H1 (cell line): Measurements from ENCODE around the gene FAM53A. TPM values are rescaled to one million over a fixed set of nuclear protein-coding genes. Genes with fewer than 3 reads are reported as not detected.

Experiments used
- CTCF ChIA-PET: fragments of 300-600 bp; sonication (Branson Sonifier 250); formaldehyde crosslinking; loops from one replicate; lab custom pipeline; 2021; ENCODE audit not compliant: partially characterized antibody; lab: Charles Lee
- POLR2A ChIA-PET: fragments of 300-600 bp; sonication (Branson Sonifier 250); formaldehyde crosslinking; loops from one replicate; lab custom pipeline; 2021; ENCODE audit warnings: inconsistent platforms; ENCODE audit not compliant: partially characterized antibody; lab: Charles Lee
- DNase-seq, 2 experiments: peaks; one replicate each; pipeline versions ENCODE4 v3.0.0 to v3.0.0-alpha.2; 2010 to 2022; ENCODE audit warnings: low spot score in 2 of 2, low read depth in 1 of 2, mixed read lengths in 1 of 2
- FAIRE-seq: peaks from 2 replicates; lab custom pipeline; 2011; peaks lifted over from hg19 to GRCh38; lab: Jason Lieb, UNC
- H2AFZ ChIP-seq: 2 replicates; pipeline ENCODE4 v1.8.1; 2012; ENCODE audit warnings: low read length, inconsistent platforms
- H2AK5ac ChIP-seq: 2 replicates; pipeline ENCODE4 v1.6.1; 2013; ENCODE audit warnings: low read depth, low read length
- H2BK120ac ChIP-seq: replicated peaks from 2 replicates; pipeline ENCODE3; 2013; ENCODE audit warnings: low read depth, low read length, inconsistent platforms
- H2BK12ac ChIP-seq: 2 replicates; pipeline ENCODE4 v1.6.1; 2013; ENCODE audit warnings: low read depth, low read length
- H2BK15ac ChIP-seq: 2 replicates; pipeline ENCODE4 v1.6.1; 2013; ENCODE audit warnings: low read length
- H2BK20ac ChIP-seq: 2 replicates; pipeline ENCODE4 v1.6.1; 2013; ENCODE audit warnings: low read length
- H2BK5ac ChIP-seq: 2 replicates; pipeline ENCODE4 v1.6.1; 2013; ENCODE audit warnings: low read depth, low read length
- H3K14ac ChIP-seq: 2 replicates; pipeline ENCODE4 v1.6.1; 2013; ENCODE audit warnings: inconsistent platforms; ENCODE audit not compliant: insufficient read length
- H3K18ac ChIP-seq: 2 replicates; pipeline ENCODE4 v1.6.1; 2013; ENCODE audit warnings: low read length; ENCODE audit errors: extremely low read depth
- H3K23ac ChIP-seq: 2 replicates; pipeline ENCODE4 v1.6.1; 2013; ENCODE audit warnings: inconsistent platforms; ENCODE audit not compliant: insufficient read length
- H3K23me2 ChIP-seq: 2 replicates; pipeline ENCODE4 v1.6.1; 2013; ENCODE audit warnings: low read depth, low read length
- H3K27ac ChIP-seq: 2 replicates; pipeline ENCODE4 v1.6.1; 2011; ENCODE audit warnings: low read depth, low read length, inconsistent platforms
- H3K27me3 ChIP-seq, 4 experiments: replicated peaks in 1 of 4; 1 replicate in 1 of 4; 2 replicates in 3 of 4; pipeline versions ENCODE4 v1.6.1 to v1.8.1; 2011 to 2013; ENCODE audit warnings: low read length in 3 of 4, mild to moderate bottlenecking in 3 of 4, inconsistent platforms in 2 of 4, mixed read lengths in 2 of 4, moderate library complexity in 1 of 4; ENCODE audit not compliant: control insufficient read depth in 3 of 4, insufficient read depth in 3 of 4; ENCODE audit errors: extremely low read depth in 1 of 4
- H3K36me3 ChIP-seq, 4 experiments: 2 replicates each; pipeline versions ENCODE4 v1.6.1 to v1.8.1; 2011 to 2013; ENCODE audit warnings: mild to moderate bottlenecking in 4 of 4, low read length in 3 of 4, moderate library complexity in 2 of 4, control low read depth in 1 of 4, inconsistent platforms in 1 of 4; ENCODE audit not compliant: insufficient read depth in 4 of 4, control insufficient read depth in 2 of 4
- H3K4ac ChIP-seq: replicated peaks from 2 replicates; pipeline ENCODE3; 2013; ENCODE audit warnings: low read length, low read depth, mixed read lengths, inconsistent platforms; ENCODE audit not compliant: insufficient read length
- H3K4me1 ChIP-seq, 4 experiments: replicated peaks in 1 of 4; 1 replicate in 1 of 4; 2 replicates in 3 of 4; pipeline versions ENCODE4 v1.6.1 to v1.8.1; 2011 to 2013; ENCODE audit warnings: low read length in 3 of 4, inconsistent platforms in 2 of 4, mixed read lengths in 1 of 4; ENCODE audit not compliant: insufficient read depth in 4 of 4, control insufficient read depth in 3 of 4
- H3K4me2 ChIP-seq, 2 experiments: 2 replicates each; pipeline versions ENCODE4 v1.6.1 to v1.8.1; 2011 to 2013; ENCODE audit warnings: low read depth in 2 of 2, low read length in 2 of 2, control low read depth in 1 of 2, inconsistent platforms in 1 of 2, mild to moderate bottlenecking in 1 of 2; ENCODE audit not compliant: insufficient read depth in 1 of 2
- H3K4me3 ChIP-seq, 4 experiments: fragments of 200-600, 300-600 bp in 1 of 4; sonication (generic), shearing (Covaris generic), sonication (Bioruptor Twin) in 1 of 4; 2 replicates each; pipeline versions ENCODE4 v1.5.1 to v1.8.1; 2011 to 2016; ENCODE audit warnings: low read length in 4 of 4, low read depth in 3 of 4, control low read depth in 2 of 4, inconsistent platforms in 2 of 4, mild to moderate bottlenecking in 2 of 4, mixed read lengths in 1 of 4, moderate library complexity in 1 of 4; ENCODE audit not compliant: insufficient read depth in 2 of 4; ENCODE audit errors: extremely low read depth in 1 of 4
- H3K56ac ChIP-seq: replicated peaks from 2 replicates; pipeline ENCODE3; 2013; ENCODE audit warnings: low read depth, mild to moderate bottlenecking, mixed read lengths, low read length, inconsistent platforms; ENCODE audit not compliant: insufficient read length
- H3K79me1 ChIP-seq: 2 replicates; pipeline ENCODE4 v1.6.1; 2013; ENCODE audit warnings: low read depth, low read length, control low read depth
- H3K79me2 ChIP-seq, 2 experiments: 2 replicates each; pipeline versions ENCODE4 v1.6.1 to v1.8.1; 2012 to 2013; ENCODE audit warnings: low read length in 2 of 2, mild to moderate bottlenecking in 2 of 2, inconsistent platforms in 1 of 2; ENCODE audit not compliant: insufficient read depth in 2 of 2, control insufficient read depth in 1 of 2
- H3K9ac ChIP-seq, 4 experiments: replicated peaks in 1 of 4; 1 replicate in 1 of 4; 2 replicates in 3 of 4; pipeline versions ENCODE4 v1.6.1 to v1.8.1; 2011 to 2013; ENCODE audit warnings: low read depth in 3 of 4, low read length in 3 of 4, control low read depth in 2 of 4, mild to moderate bottlenecking in 2 of 4, moderate library complexity in 2 of 4, inconsistent platforms in 1 of 4; ENCODE audit errors: extremely low read depth in 1 of 4
- H3K9me3 ChIP-seq, 2 experiments: 2 replicates each; pipeline versions ENCODE4 v1.6.1 to v1.8.1; 2012 to 2013; ENCODE audit warnings: mild to moderate bottlenecking in 2 of 2, moderate library complexity in 2 of 2, control low read depth in 1 of 2, inconsistent platforms in 1 of 2, low read depth in 1 of 2, low read length in 1 of 2, mixed read lengths in 1 of 2; ENCODE audit not compliant: insufficient read depth in 2 of 2
- H4K20me1 ChIP-seq, 2 experiments: replicated peaks in 1 of 2; 2 replicates each; pipeline versions ENCODE3 to v1.8.1; 2011 to 2013; ENCODE audit warnings: inconsistent platforms in 2 of 2, low read length in 2 of 2, mild to moderate bottlenecking in 1 of 2; ENCODE audit not compliant: insufficient read depth in 2 of 2, control insufficient read depth in 1 of 2
- H4K5ac ChIP-seq: 2 replicates; pipeline ENCODE4 v1.6.1; 2013; ENCODE audit warnings: low read length, low read depth, mixed read lengths, inconsistent platforms; ENCODE audit not compliant: insufficient read length
- H4K8ac ChIP-seq: 2 replicates; pipeline ENCODE4 v1.8.0; 2013; ENCODE audit warnings: mild to moderate bottlenecking, moderate library complexity, low read length, inconsistent platforms; ENCODE audit not compliant: insufficient read depth; ENCODE audit errors: extremely low read depth
- H4K91ac ChIP-seq: replicated peaks from 2 replicates; pipeline ENCODE3; 2013; ENCODE audit warnings: low read length, mixed read lengths, inconsistent platforms; ENCODE audit not compliant: insufficient read length
- CBX8 ChIP-seq: fragments of 300-800, 300-1000 bp; sonication (generic); IDR thresholded peaks from 2 replicates; pipeline ENCODE4 v1.7.1; 2016; ENCODE audit warnings: low read depth, low read length, borderline replicate concordance
- CEBPB ChIP-seq: IDR thresholded peaks from 2 replicates; pipeline ENCODE4 v1.6.1; 2012; ENCODE audit warnings: low read depth, low read length
- EGR1 ChIP-seq: IDR thresholded peaks from 2 replicates; pipeline ENCODE4 v1.6.1; 2011; ENCODE audit warnings: low read depth, low read length, borderline replicate concordance
- EZH2 ChIP-seq: fragments of 200-600 bp; sonication (generic); IDR thresholded peaks from 2 replicates; pipeline ENCODE4 v1.7.1; 2012; ENCODE audit warnings: low read depth, mild to moderate bottlenecking, moderate library complexity, low read length, inconsistent platforms; ENCODE audit not compliant: severe bottlenecking
- GABPA ChIP-seq: IDR thresholded peaks from 2 replicates; pipeline ENCODE4 v1.6.1; 2011; ENCODE audit warnings: mild to moderate bottlenecking, low read length, moderate library complexity, borderline replicate concordance; ENCODE audit not compliant: insufficient read depth
- HDAC2 ChIP-seq, 2 experiments: fragments of 300-600 bp in 1 of 2; sonication (generic) in 1 of 2; IDR thresholded peaks; 2 replicates each; pipeline ENCODE4 v1.6.1; 2011 to 2012; ENCODE audit warnings: low read depth in 2 of 2, low read length in 2 of 2, mild to moderate bottlenecking in 2 of 2, moderate library complexity in 2 of 2, borderline replicate concordance in 1 of 2, inconsistent platforms in 1 of 2
- RXRA ChIP-seq: IDR thresholded peaks from 2 replicates; pipeline ENCODE4 v1.6.1; 2011; ENCODE audit warnings: low read depth, mild to moderate bottlenecking, low read length, moderate library complexity; ENCODE audit not compliant: insufficient read depth
- SIN3A ChIP-seq, 2 experiments: IDR thresholded peaks in 1 of 2; conservative IDR thresholded peaks in 1 of 2; 2 replicates each; pipeline ENCODE4 v1.6.1; 2011 to 2012; ENCODE audit warnings: low read length in 2 of 2, improper control_type of control experiment in 1 of 2, low read depth in 1 of 2, mild to moderate bottlenecking in 1 of 2
- USF2 ChIP-seq: IDR thresholded peaks from 2 replicates; pipeline ENCODE4 v1.6.1; 2011; ENCODE audit warnings: low read length, improper control_type of control experiment
- WGBS, 2 experiments: shearing (Covaris generic) in 1 of 2; methylation state at CpG; one replicate each; pipeline versions ENCODE4 v1.1.6 to v1.1.7; 2013 to 2015; ENCODE audit warnings: low lambda C conversion rate in 2 of 2, mixed read lengths in 2 of 2, inconsistent platforms in 1 of 2, low coverage in 1 of 2, missing lambda C conversion rate in 1 of 2; ENCODE audit not compliant: insufficient replicate concordance in 2 of 2, insufficient coverage in 1 of 2, insufficient read length in 1 of 2; ENCODE audit errors: extremely low coverage in 1 of 2, missing lambda C conversion rate in 1 of 2; 5-methylcytosine and 5-hydroxymethylcytosine counted together
- polyA plus RNA-seq, 7 experiments: library from polyadenylated mRNA; depleted of rRNA in 3 of 7; stranded (reverse) in 5 of 7; unstranded in 2 of 7; fragments of >200 nt in 5 of 7; fragments of 200-250 nt in 2 of 7; gene quantifications; 1 replicate in 5 of 7; 2 replicates in 1 of 7; 4 replicates in 1 of 7; pipeline versions ENCODE4 v1.2.1 to v1.2.3, GENCODE V29; 2011 to 2013; ENCODE audit warnings: missing spikeins in 2 of 7, mixed read lengths in 2 of 7
- total RNA-seq: library from RNA; stranded (reverse); fragmentation: NEBNext Ultra II Directional; extraction: Animal tissue kit (Norgen Biotek cat#: 25700); gene quantifications from 2 replicates; pipeline ENCODE4 v1.2.1, GENCODE V29; 2021

FAM53A gene
- total and polyA plus RNA-seq, 2 of the 8 experiments (the other 6 are each of a cell fraction or from before 2014, with no cell fraction given) = 1.9 to 2.0 TPM

DNA sequence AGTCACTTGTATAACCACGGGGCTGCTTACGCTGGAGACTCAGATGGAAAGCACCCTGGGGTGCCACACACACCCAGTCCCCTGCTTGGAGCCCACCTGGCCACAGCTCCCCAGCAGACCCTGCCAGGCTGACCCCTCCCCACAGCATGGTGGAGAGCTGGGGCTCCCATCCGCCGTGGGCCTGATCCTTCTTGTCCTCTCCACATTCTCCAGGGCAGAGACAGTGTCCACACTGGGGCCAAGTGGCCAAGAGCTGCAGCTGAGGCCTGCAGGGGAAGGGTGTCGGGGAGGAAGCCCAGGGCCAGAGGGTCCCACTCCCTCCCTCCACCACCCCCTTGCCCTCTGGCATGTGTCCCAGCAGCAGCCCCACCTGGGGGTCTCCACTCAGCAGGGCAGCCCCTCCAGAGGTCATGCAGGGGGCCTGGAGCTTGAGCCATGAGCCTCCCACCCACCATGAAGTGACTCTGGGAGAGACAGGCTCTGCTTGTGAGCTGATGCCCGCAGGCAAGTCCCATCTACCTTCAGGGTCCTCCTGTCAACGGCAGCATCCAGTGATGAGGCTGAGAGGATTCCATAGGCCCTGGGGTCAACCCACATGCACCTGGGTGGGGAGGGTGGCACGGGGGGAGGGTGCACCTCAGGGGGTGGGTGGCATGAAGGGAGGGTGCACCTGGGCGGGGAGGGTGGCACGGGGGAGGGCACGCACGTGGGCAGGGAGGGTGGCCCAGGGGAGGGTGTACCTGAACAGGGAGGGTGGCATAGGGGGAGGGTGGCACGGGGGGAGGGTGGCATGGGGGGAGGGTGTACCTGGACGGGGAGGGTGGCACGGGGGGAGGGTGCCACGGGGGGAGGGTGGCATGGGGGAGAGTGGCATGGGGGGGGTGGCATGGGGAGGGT is 56.4 kb downstream of the FAM53A start:
- no peak overlapping the region for H3K4me2 ChIP-seq
- TF ChIP-seq GABPA (no peak), USF2 (no peak), CBX8 (no peak), CEBPB (no peak), RXRA (no peak), HDAC2 (IDR thresholded peaks at IDR 0.05; ENCODE audit: borderline replicate concordance in 1 of 2, low read depth in 2 of 2, low read length in 2 of 2) (no peak), EZH2 (no peak), EGR1 (no peak), SIN3A (conservative IDR thresholded peaks at IDR 0.05 in 1 of 2, IDR thresholded peaks at IDR 0.05 in 1 of 2; ENCODE audit: low read depth in 1 of 2, low read length in 2 of 2) (no peak)

More for the DNA sequence above, 56.4 kb downstream of the FAM53A start:
- WGBS, 2 experiments = 100% methylated on average over 6 of the region's 16 CpGs; no CpG with 5 or more reads in 1 of the 2 experiments
- H2BK15ac ChIP-seq = no peak overlapping the region
- no peak overlapping the region for H2AFZ ChIP-seq
- no peak overlapping the region for H3K4ac ChIP-seq
- peaks cover 0 to 2% of the 10 kb centered on the region in 2 experiments for H4K20me1 ChIP-seq
- no peaks in the 10 kb centered on the region for H3K79me2 ChIP-seq
- H3K4me3 ChIP-seq = no peak overlapping the region
- no peak overlapping the region for H2BK12ac ChIP-seq
- DNase-seq = no peak
- H3K79me1 ChIP-seq = no peaks in the 10 kb centered on the region
- H3K56ac ChIP-seq = no peak overlapping the region
- FAIRE-seq = no peak
- no peak overlapping the region for H4K5ac ChIP-seq
- no peaks in the 10 kb centered on the region for H3K27me3 ChIP-seq
- no peak overlapping the region for H3K18ac ChIP-seq
- H3K4me1 ChIP-seq = no peaks in the 10 kb centered on the region
- H3K36me3 ChIP-seq = no peaks in the 10 kb centered on the region
- H3K23me2 ChIP-seq = no peaks in the 10 kb centered on the region
- H3K27ac ChIP-seq = no peak overlapping the region
- no peak overlapping the region for H3K9ac ChIP-seq
- no peak overlapping the region for H4K91ac ChIP-seq
- no peak overlapping the region for H2AK5ac ChIP-seq
- H3K23ac ChIP-seq = no peak overlapping the region
- H3K14ac ChIP-seq = no peak overlapping the region
- ChIA-PET POLR2A (no interaction called here), CTCF (interaction anchor here (0.6 to 1.6 kb wide), 5 partner anchors 9 to 263 kb away, joined by 3 to 4 read pairs (median 3); no protein-coding TSS in a partner anchor)
- H4K8ac ChIP-seq = no peak overlapping the region
- no peak overlapping the region for H2BK20ac ChIP-seq
- H2BK5ac ChIP-seq = no peak overlapping the region
- no peak overlapping the region for H2BK120ac ChIP-seq
- peaks cover 0 to 27% of the 10 kb centered on the region in 2 experiments; a peak in 2 of 4 replicates for H3K9me3 ChIP-seq
